HG02938 (cell line): Measurements from ENCODE around the gene TACC2.

Experiments used
- ATAC-seq: cut with Tn5 transposase; IDR thresholded peaks from one replicate; pipeline ENCODE4 v1.9.1; 2021; ENCODE audit warnings: mild to moderate bottlenecking, moderate library complexity; ENCODE audit not compliant: unreplicated experiment

TACC2 gene

DNA sequence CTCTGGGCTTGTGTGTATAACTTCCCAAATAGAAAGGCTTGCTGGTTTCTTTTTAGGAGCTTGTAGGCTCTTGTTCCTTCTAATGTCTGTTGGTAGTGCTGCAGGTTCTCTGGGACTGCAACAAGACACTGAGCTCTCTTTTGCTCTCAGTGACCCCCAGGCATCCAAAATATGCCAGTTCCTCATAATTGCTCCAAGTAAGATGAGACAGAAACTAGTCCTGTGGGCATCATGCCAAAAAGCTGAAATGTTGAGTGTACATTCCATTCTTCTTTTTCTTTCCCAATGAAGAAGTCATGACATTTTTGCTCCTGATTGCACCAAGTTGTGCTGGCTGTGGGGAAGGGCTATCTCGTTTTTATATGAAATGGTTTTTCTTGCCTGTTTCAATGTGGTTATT lies 275.0 kb downstream of the TACC2 start:
- no peak for ATAC-seq

DNA sequence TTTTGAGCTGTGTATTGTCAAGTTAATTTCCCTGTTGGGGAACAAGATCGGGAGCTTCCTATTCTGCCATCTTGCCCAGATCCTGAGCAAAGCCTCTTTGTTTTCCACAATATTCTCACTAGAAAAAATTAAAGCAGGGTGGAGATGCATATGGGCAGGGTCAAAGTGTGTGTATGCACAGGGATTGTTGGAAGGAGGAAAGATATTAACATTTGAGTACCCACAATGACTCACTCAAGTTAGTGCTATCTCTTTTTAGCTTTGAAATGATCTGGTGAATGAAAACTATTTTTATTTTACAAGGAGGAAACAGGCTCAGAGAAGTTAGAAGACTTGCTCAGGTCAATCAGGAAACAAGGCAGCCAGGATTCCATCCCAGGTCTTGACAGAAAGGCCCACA lies 275.5 kb downstream of the TACC2 start:
- ATAC-seq, result no peak

DNA sequence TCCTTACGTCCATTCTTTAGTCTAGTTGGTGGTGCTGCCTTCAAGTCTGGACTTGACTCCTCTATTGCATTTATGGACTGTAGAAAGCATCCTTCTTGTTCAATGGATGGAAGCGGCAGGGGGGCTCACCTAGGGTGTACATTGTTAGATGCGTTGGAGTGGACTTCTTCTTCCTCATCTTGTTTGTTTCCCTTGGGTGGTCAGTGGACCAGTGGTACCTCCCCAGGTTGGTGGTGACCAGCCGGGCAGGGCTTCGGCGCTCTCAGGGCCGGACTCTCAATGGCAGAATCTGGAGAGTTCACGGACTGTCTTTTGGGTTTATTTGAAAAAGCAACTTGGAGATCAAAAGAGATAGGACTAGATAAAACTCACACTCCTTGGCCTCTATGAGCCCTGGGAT lies 276.0 kb downstream of the TACC2 start:
- ATAC-seq, result no peak

DNA sequence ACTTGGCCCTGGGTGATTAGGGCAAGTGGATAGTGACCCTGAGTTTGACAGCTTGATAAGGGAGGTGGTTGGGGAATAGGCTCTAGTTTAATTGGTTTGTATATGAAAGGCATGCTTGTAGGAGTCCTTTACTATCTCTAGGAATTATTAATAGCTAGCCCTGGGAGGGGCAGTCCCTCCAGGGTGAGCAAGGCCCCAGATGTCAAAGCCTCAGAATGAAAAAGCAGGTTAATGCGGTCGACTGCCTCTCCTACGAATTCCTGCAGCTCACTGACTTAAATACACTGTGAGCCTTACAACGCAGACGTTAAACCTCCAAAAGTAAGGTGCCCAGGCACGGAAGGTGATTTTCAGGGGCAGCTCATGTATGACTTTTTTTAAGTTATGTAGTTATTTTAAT lies 276.9 kb downstream of the TACC2 start:
- no peak for ATAC-seq

DNA sequence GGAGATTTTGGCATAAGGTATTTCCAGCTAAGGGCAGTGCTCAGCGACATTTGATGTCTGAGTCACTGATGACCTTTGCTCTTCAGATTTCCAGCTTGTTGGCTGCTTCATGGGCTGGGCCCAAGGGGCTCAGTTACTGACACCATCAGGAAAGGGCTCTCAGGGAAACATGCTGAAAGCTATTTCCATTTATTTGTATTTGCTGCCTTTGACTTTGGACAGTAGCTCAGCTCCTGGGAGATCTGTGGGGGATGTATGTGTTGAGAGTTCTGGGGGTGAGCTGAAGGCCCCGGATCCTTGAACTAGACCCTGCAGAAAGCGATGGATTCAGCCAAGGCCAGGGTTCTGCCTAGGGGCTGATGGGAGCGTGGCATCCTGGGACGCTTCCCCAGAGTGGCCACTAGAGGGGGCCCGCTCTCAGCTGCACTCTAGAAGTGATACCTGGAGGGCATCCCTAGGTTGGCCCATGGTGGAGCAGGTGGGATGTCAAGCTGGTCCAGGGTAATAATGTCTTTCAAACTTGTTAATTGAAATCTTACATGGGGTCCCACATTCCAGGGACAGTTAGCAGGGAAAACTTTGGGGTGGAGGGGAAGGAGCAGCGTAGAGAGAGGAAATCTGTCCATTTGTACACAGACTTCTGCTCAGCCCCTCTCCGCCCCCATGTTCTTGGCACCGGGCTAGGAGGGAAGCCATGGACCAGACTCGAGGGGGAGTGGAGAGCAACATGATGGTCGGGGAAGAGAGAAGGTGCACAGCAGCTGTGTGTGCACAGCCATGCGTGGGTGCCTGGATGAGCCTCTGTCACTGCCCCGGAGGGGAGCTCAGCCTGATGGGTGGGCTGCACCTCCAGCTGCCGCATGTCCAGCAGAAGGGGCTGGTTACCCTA lies 279.1 kb downstream of the TACC2 start:
- peak; percentile 67 for ATAC-seq

DNA sequence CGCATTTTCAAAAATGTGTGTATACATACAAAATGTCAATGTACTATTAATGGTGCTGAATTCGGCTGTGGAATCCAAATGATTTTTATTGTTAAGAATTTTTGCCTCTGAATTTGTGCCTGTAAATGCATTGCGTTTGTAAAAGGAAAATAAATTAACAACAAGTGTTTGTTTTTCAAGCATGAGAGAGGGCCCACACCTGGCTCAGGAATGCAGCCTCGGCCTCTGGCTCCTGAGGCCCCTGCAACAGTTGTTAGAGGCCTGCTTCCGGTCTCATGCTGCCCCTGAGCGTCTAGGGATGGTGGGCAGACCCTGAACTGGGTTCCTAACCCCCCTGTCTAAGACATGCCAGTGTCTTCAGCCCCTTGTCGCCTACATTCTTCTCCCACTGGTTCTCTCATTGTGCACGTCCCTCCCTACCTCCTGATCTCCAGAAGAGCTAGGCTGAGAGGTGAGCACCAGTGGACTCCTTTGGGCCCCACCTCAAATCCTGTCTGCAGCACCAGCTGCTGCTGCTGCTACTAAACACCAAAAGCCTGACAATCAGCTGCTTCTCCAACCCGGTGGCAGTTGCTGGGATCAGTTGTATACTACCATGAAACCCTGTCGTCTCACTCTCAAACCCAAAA lies 280.2 kb downstream of the TACC2 start:
- no peak for ATAC-seq

DNA sequence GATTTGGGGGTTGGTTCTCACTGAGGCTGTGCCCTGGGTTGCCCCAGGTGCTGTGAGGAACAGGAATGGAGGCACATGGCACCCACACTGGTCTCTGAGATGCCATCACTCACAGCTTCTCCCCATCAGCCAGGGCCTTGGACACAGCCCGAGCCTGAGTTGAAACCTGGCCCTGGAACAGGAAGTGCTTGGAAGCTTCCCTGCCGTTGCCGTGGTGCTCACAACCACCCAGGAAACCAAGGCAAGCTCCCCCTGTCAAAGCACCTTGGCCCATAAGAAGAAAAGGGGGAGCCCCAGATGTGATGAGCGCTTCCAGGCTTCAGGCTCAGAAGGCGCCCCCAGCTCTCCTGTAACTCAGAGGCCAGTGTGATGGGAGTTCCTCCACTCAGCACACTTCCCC lies 282.1 kb downstream of the TACC2 start, which contains the start of gene BTBD16:
BTBD16 (plus strand) TSS at position 221 of the 400 bp plus-strand sequence. CDS start 3,786 bp downstream, outside the sequence.
- ATAC-seq, result no peak

DNA sequence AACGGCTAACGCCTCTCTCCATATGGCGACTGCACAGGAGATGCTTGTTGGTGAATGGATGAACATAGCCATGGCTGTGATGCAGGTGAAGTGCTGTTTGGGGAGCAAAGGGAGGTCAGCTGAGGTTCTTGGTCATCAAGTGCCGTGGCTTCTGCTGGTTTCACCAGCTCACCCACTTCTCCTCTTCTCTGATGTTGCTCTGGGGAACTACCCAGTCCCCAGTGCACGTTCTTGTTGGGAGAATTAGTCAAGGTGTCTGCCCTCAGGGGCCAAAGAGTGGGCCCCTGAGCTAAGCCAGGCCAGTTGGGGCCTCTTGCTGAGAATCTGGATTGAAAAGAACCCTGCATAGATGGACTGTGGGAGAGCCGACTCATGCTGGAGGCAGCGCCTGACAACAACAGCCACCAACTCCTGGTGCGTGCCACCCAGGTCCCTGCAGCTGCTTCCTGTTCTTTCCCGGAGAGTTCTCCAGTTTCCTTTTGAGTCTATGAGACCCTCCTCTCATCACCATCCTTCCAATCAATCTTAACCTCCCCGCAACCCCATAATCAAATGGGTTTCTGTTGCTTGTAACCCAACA lies 285.1 kb downstream of the TACC2 start:
- ATAC-seq, result no peak

DNA sequence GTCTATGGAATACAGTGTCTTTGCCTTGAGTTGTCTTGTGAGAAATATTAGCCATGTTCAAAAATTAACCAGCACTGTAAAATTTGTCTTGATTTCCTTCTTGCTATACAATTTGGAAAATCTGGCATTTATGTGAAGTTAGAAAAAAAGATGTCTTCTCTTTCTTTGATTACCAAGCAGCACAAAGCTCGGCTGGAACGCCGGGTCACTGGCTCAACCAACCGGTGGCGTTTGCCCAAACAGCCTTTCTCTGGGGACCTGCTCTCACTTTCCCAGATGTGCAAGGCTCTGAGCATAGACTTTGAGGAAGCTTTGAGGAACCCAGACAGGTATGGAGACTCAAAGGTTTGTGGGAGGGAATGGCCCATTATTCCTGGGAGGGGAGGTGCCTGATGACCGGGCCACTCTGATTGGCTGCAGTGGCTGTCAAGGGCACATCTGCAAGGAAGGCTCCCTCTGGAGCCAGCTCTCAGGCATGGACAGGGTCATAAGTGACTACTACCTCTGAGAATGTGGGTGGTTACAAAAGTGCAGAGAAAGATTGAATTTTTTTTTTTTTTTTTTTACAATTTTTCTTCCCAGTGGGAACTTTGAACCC lies 287.7 kb downstream of the TACC2 start:
- ATAC-seq, result no peak

DNA sequence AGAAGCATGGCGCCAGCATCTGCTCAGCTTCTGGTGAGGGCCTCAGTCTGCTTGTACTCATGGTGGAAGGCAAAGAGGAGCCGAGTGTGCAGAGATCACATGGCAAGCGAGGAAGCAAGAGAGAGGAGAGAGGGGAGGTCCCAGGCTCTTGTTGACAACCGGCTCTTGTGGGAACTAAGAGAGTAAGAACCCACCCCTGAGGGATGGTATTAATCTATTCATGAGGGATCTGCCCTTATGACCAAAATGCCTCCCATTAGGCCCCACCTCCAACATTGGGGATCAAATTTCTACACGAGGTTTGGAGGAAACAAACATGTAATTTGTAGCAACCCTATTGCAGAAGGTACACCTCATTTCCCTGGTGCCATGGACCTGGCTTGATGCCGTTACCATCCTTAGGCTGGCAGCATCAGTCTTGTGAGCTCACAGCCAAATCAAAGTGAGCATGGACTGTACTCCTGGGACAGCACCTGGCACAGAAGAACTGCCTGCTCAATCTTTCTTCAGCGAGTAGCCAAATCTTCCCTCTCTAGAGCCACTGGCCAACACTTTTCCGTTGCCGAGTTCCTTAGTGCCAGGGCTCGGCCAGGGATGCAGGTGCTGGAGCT lies 288.7 kb downstream of the TACC2 start:
- ATAC-seq, result no peak

DNA sequence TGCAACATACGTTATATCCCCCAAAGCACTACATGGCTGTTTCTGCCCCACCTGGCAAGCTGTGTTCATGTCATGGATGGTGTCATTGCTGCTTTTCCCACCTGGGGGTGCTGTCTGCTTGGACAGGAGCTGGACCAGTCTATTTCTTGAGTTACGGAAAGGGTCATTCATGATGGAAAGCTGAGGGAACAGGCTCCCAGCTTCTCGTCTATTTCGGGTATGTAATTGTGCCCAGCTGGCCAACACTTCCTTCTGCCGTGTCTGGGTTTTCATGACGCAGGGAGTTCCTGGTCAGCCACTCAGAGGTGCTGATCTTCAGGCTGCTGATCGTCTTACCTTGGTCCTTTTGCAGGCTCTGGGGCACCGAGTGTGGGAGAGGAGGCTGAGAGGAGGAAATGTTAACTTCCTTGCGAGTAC lies 290.8 kb downstream of the TACC2 start:
- no peak for ATAC-seq

DNA sequence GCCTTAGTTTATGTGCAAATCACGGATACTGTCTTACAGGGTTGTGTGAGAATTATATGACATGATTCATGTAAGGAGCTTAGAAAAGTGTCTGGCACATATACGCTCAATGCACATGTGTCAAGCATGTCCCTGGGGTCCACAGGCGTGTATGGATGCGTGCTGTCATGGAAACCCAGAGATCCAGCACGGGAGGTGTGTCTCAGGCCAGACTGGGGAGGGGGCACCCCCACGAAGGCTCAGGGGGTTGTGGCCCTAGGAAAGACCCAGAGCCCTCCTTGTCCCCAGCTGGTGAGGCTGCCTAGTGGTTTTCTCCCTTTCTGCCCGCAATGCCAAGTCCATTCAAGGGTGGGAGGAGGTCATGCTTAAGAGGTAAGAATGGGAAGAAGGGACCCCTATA lies 291.2 kb downstream of the TACC2 start:
- ATAC-seq, result no peak

DNA sequence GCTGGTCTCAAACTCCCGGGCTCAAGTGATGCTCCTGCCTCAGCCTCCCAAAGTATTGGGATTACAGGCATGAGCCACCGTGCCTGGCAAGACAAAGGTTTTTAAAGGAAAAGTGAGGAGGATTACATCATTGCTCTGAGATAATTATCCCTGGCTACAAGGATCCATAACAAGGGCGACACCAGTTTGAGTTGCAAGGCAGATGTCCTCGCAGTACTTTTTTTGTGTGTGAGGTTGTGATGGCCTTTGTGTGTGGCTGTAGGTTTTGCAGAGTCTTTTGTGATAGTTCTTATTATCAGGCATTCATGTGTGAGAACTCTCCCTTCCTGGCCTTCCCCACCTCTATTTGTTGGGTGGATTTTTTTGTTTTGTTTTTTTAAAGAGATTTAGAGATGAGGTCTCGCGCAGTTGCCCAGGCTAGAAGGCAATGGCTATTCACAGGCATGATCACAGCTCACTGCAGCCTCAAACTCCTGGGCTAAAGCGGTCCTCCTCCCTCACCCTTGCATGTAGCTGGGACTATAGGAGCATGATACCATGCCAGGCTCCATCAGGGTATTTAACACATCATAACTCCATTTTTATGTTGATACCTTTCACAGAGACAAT lies 292.2 kb downstream of the TACC2 start:
- ATAC-seq, result no peak

DNA sequence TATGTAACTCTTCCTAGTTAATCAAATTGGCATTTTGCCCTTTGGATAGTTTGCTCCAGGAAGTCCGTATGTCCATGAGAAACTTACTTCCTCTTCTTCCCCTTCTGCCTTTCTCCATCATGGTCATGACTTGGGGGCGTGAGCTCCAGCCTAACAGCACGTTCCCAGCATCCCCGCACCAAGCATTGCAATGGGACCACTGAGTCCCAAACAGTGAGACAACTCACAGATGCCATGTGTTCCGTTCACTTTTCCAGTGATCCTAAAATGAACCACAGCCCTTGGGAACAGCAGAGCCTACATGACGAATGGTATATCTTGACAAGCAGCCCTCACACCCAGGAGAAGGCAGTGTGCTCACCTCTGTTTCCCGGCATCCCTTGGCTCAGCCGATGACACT lies 292.8 kb downstream of the TACC2 start:
- ATAC-seq, result no peak

DNA sequence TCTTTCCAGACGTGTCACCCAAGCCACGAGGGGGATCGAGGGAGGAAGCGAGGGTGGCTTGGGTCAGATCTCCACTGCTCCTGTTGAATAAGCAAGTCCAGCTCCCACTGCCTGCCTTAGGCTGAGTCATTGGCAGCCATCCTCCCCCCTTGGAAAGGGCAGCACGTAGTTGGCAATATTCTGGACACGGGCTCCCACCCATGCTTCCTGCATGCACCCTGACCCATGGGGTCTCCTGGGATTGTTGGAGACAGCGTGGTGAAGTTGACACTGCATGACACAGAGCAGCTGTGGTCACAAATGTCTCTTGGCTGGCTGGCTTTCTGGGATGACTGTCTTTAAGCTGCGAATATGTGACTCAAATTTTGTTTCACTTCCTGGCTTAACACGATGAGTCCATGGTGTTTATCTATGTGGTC lies 293.3 kb downstream of the TACC2 start:
- ATAC-seq, result no peak

DNA sequence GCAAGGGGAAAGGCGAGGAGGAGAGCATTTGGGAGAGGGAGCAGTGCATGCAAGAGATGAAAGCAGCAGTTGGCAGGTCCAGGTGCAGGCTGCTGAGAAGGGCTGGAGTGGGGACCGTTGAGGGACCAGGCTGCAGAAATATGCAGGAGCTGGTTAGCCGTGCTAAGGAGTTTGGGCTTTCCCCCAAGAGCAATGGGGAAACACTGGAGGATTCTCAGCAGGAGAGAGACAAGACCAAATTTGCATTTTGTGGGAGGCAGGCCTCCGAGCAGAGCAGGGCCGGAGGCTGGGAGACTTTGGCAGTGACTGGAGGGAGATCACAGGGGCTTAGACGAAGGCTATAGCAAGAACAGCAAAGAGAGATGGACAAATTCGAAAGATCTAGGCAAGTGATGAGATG lies 293.9 kb downstream of the TACC2 start:
- ATAC-seq, result no peak

DNA sequence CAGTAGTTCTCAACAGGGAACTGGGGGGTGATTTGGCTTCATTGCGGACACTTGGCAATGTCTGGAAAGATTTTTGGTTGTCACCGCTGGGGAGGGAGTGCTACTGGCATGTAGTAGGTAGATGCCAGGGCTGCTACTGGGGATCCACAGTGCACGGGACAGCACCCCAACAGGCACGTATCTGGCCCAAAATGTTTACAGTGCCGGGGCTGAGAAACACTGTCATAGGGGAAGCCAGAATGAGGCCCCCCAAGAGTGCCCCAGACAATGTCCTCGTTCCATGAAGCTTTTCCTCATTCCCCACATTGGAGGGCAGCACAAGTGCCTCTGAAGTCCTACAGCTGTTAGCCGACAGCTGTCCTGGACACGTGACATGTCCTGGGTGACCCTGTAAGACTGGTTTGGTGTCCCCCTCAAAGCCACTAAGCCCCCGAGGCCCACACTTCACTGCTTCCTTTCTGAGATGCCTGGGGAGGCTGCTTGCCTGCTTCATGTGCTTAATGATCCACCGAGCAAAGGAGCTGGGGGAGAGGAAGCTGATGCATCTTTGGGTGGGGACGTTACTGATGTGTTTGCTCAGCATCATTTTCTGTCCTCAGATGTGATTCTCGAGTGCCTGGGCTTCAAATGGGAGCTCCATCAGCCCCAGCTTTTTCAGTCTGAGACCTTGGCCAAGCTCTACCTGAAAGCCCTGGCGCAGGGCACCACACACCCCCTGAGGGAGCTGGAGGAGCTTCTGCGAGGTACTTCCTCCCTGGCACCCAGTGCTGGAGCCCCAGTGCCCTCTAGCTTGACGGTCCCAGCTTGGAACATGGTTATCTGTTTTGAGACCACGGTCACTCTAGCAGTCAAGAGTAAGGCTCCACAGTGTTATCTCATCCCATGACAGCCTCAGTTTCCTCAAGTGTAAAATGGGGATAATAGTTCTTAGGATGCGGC lies 296.8 kb downstream of the TACC2 start:
- ATAC-seq, result no peak

DNA sequence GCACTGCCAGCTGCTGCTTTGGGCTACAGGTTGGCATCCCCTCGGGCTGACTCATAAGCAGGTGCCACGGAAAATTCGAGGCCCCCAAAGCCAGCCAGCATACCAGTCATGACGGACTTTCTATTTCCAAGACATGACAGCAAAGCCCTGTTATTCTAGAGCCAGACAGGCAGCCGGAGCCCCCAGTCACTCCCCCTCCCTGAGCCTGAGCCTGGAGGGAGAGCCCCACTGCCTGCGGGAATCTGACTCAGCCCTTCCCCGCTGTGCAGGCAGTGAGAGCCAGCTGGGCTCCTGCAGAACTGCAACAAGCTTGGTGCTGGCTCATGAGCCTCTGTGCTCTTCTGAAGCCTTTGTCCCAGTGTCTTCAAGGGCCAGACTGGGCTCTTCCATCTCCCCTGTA lies 297.9 kb downstream of the TACC2 start:
- ATAC-seq, result no peak

DNA sequence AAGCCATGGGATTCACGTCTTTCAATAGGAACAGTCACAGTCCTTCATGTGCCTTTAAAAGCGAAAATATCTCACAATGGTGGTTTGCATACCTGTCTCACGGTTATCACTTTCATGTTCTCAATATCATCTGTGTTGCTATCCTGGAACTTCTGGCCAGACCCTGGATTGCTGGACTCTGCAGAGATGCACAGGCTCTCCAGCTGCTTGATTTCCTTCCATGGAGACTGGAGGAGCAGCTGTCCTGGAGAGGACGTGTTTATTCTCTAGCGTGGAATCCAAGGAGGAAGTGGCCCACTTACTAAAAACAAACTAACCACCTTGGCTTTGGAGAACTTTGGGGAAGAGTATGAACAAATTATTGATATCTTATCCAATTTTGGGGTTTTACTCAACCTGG lies 298.6 kb downstream of the TACC2 start:
- ATAC-seq, result no peak

DNA sequence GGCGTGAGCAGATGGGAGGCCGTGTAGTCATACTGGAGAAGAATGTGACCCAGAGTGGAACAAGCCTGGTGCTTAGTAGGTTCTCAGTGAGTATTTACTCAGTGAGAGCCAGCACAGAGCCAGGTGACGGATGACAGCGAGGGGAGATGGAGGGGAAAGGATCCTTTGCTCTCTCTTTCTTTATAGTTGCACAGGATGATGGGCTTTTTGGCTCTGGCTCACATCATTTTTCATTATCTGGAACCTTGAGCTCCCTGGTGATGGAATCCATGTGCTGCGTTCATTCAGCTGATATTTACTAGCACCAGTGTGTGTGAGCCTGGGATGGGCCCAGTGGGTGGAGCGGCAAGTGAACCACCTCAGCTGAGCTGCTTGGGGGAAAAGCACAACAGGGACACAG lies 299.3 kb downstream of the TACC2 start:
- ATAC-seq, result no peak
